Urinary bladder (tissue), 4 donors: Measurements from ENCODE around the gene C11orf68. TPM values are rescaled to one million over a fixed set of nuclear protein-coding genes. Genes with fewer than 3 reads are reported as not detected.

ENCODE experiments used
- DNase-seq: peaks from one replicate; pipeline ENCODE4 v3.0.0-alpha.2; 2015; ENCODE audit errors: extremely low spot score
- H3K27ac ChIP-seq: one replicate; pipeline ENCODE4 v1.5.1; 2013; ENCODE audit warnings: low read depth, mild to moderate bottlenecking, moderate library complexity
- H3K36me3 ChIP-seq: one replicate; pipeline ENCODE4 v1.6.1; 2013; ENCODE audit warnings: mild to moderate bottlenecking, moderate library complexity; ENCODE audit not compliant: insufficient read depth
- H3K4me1 ChIP-seq: one replicate; pipeline ENCODE4 v1.6.1; 2013; ENCODE audit warnings: mild to moderate bottlenecking, moderate library complexity; ENCODE audit not compliant: insufficient read depth
- H3K4me3 ChIP-seq: one replicate; pipeline ENCODE4 v1.5.1; 2013; ENCODE audit warnings: low read depth, low read length
- WGBS: extraction: QIAGEN DNeasy Blood & Tissue Kit; methylation state at CpG from one replicate; pipeline ENCODE4 v1.1.7; 2013; 5-methylcytosine and 5-hydroxymethylcytosine counted together
- polyA plus RNA-seq: library from polyadenylated mRNA; stranded (reverse); fragments of 200-250 nt; gene quantifications from one replicate; pipeline ENCODE4 v1.2.3, GENCODE V29; 2013
- total RNA-seq: library from RNA; depleted of rRNA; stranded (reverse); fragments of >200 nt; gene quantifications from one replicate; pipeline ENCODE4 v1.2.3, GENCODE V29; 2014
- donor health status: healthy with polysubstance abuse.
- donor health status: healthy.

C11orf68 gene
- total and polyA plus RNA-seq, 2 donors: 11.8 to 65.9 TPM

DNA sequence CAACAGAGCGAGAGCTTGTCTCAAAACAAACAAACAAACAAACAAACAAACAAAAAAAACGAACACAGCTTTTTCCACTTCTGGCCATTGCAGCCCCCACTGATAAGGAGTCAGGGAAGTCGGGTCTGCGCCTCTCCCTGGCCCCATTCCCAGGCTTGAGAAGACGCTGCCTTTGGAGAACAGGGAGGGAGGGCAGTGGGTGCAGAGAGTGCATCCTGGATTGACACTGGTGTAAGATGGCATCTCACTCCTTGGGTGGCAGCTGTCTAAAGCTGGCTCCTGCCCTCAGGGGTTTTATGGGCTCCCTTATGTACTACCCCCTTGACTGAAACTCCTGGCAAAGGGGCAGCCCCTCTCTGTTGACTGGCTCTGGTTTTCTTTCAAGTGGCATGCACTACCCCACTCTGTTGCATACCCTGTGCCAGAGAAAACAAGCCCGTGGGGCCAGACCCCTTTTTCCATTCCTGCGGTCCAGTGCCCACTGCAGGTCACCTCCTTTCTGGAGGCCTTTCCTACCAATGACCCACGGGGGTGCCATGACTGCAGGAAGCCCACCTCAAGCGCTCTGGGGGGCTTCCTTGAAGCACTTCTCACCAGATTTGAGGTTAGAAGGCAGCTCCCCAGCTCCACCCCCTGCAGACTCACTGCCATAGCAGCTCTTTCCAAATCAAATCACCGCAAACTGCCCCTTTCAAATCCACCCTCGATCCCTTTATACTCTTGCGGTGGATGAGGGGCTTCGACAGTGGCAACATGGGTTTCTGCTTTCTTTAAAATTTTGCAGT lies 13.1 kb upstream of the C11orf68 start:
- WGBS: 50% methylated on average over 13 of the region's 13 CpGs
- no peaks in the 10 kb centered on the region for H3K4me1 ChIP-seq

DNA sequence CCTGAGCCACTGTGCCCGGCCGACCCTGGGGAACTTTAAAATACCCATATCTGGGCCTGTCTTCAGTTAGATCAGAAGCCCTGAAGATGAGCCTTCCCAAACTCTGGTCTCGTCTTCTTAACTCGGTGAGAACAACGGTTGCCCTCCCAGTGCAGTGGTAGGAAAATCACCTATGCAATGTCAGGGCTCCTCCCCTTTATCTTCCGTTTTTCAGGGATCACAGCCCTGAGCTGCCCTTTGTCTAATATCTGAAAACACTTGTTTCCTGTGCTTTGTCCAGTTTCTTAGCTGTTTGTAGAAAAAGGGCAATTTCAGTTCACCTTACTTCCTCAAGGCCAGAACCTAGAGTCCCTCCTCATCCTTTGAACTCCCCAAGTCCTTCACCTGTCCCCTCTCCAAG lies 9.8 kb upstream of the C11orf68 start:
- Histone ChIP-seq H3K4me1 (no peaks in the 10 kb centered on the region), H3K27ac (no peak overlapping the region), H3K4me3 (no peak overlapping the region), H3K36me3 (no peaks in the 10 kb centered on the region)
- WGBS: 58% methylated on average over 6 of the region's 6 CpGs
- DNase-seq: no peak

More for the DNA sequence above, 13.1 kb upstream of the C11orf68 start:
- Histone ChIP-seq H3K36me3 (no peaks in the 10 kb centered on the region), H3K27ac (no peak overlapping the region), H3K4me3 (no peak overlapping the region)
- no peak for DNase-seq

DNA sequence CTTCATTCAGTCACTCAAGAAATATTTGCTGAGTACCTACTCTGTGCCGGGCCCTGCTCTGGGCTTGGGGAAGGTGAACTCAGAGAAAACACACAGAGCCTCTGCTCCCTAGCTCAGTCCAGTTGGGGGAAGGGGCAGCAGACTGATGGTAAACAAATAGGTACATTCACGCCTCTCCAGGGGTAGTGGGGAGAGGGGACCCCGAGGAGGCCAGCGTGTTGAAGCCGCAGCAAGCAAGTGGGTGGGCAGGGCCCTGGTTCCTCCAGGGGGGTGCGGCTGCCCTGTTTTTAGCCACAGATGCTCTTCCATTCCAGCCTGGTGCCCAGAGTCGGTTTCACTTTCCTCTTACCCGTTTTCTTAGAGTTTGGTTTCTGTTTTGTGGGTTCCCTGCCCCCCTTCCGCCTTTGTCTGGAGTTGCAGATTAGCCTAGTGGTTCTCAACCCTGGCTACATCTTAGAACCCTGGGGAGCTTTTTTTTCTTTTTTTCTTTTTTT lies 9.1 kb upstream of the C11orf68 start:
- H3K4me3 ChIP-seq: no peak overlapping the region
- DNase-seq: no peak
- 51% methylated on average over 9 of the region's 9 CpGs for WGBS

DNA sequence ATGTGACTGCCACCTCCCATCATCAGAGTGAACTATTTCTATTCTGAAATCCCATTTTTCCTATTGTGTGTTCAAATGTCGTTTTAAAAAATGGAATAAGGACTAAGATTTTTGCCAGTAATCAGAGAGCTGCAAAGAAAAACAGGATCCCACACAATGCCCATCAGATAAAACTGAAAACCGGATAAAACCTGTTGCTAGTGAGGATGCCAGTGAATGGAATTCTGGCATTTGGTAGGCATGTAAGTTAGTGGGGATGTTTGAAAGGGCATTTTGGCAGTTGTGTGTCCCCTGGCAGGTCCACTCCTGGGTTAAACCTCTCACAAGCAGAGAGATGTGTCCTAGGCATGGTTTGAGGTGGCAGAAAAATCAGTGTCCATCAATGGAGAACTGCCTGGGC lies 6.5 kb upstream of the C11orf68 start:
- no peak for DNase-seq
- 55% methylated on average over 2 of the region's 2 CpGs for WGBS
- Histone ChIP-seq H3K4me3 (no peak overlapping the region), H3K36me3 (no peaks in the 10 kb centered on the region), H3K4me1 (peaks cover under 1% of the 10 kb centered on the region), H3K27ac (no peak overlapping the region)

More for the DNA sequence above, 9.1 kb upstream of the C11orf68 start:
- no peaks in the 10 kb centered on the region for H3K4me1 ChIP-seq
- no peaks in the 10 kb centered on the region for H3K36me3 ChIP-seq
- H3K27ac ChIP-seq: no peak overlapping the region

DNA sequence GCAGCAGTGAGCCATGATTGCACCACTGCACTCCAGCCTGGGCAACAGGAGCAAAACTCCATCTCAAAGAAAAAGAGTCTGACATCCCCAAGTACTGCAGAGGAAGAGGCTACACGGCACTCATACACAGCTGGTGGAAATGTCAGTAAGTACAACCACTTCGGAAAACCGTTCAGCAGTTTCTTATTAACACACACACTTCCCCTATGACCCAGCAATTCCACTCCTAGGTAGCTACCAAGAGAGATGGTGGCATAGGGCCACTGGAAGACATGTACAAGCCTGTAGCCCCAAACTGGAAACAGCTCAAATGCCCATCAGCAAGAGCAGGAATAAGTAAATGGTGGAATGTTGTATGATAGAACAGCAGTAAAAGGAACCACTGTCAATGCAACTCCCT lies 3.7 kb upstream of the C11orf68 start:
- DNase-seq: no peak
- Histone ChIP-seq H3K4me1 (peaks cover 2% of the 10 kb centered on the region), H3K4me3 (no peak overlapping the region), H3K36me3 (no peaks in the 10 kb centered on the region), H3K27ac (no peak overlapping the region)
- WGBS: 84% methylated on average over 3 of the region's 3 CpGs

DNA sequence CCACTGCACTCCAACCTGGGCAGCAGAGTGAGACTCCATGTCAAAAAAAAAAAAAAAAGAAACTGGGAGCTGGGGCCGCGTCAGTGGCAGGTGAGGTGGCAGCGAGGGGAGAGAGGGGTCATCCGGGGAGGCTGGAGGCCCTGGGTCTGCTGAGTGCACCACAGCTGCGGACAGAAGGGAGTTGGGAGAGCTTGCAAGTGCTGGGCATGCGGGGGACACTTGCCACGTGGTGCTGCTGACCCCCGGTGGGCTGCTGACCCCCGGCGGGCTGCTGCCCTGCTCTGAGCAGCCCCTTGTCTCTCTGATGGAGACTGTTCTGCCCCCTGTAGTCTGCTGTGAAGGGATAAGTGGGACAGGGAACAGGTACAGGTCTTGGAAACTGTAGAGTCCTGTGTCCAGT lies 3.0 kb upstream of the C11orf68 start:
- Histone ChIP-seq H3K36me3 (no peaks in the 10 kb centered on the region), H3K4me1 (peaks cover 2% of the 10 kb centered on the region), H3K4me3 (no peak overlapping the region), H3K27ac (no peak overlapping the region)
- 93% methylated on average over 10 of the region's 10 CpGs for WGBS
- no peak for DNase-seq

DNA sequence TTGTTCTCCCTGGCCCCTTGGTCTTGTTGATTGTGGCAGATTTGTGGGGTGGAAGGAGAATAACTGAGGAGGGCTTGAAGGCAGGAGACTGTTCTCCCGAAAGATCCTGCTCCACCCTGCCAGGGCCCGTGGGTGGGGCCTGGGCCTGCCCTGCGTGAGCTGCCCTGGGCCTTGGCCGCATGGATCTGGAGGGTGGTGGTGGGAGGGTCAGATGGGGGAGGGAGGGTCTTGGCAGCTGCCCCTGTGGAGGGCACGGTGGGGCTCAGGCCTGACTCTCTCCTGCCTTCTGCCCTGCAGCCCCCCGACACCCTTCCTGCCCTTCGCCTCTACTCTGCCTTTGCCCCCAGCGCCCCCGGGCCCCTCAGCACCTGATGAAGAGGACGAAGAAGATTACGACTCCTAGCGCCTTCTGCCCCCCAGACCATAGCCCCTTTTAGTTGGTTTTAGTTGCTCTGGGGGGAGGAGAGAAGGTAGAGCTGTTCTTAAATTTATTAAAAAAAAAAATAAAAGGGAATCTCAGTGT lies 2.2 kb upstream of the C11orf68 start:
- no peak overlapping the region for H3K27ac ChIP-seq
- DNase-seq: no peak
- H3K4me3 ChIP-seq: no peak overlapping the region
- peaks cover 2% of the 10 kb centered on the region for H3K4me1 ChIP-seq
- 82% methylated on average over 12 of the region's 12 CpGs for WGBS
- no peaks in the 10 kb centered on the region for H3K36me3 ChIP-seq

DNA sequence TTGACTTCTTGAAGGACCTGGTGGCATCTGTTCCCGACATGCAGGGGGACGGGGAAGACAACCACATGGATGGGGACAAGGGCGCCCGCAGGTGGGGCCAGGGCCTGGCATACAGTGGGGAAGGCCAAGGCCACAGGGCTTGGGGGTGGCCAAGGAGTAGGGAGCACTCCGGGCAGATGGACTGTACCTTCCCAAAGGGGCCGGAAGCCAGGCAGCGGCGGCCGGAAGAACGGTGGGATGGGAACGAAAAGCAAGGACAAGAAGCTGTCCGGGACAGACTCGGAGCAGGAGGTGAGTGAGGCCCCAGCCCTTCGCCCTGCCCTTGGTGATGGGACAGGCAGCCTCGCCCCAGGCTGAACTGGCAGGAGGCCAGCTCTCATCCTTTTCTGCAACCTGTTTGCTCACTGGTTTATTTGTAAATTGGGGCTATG lies 1.5 kb upstream of the C11orf68 start:
- no peak overlapping the region for H3K27ac ChIP-seq
- 62% methylated on average over 15 of the region's 15 CpGs for WGBS
- H3K4me1 ChIP-seq: peaks cover 2% of the 10 kb centered on the region
- no peaks in the 10 kb centered on the region for H3K36me3 ChIP-seq
- no peak for DNase-seq
- H3K4me3 ChIP-seq: peak overlapping the region; percentile 86

DNA sequence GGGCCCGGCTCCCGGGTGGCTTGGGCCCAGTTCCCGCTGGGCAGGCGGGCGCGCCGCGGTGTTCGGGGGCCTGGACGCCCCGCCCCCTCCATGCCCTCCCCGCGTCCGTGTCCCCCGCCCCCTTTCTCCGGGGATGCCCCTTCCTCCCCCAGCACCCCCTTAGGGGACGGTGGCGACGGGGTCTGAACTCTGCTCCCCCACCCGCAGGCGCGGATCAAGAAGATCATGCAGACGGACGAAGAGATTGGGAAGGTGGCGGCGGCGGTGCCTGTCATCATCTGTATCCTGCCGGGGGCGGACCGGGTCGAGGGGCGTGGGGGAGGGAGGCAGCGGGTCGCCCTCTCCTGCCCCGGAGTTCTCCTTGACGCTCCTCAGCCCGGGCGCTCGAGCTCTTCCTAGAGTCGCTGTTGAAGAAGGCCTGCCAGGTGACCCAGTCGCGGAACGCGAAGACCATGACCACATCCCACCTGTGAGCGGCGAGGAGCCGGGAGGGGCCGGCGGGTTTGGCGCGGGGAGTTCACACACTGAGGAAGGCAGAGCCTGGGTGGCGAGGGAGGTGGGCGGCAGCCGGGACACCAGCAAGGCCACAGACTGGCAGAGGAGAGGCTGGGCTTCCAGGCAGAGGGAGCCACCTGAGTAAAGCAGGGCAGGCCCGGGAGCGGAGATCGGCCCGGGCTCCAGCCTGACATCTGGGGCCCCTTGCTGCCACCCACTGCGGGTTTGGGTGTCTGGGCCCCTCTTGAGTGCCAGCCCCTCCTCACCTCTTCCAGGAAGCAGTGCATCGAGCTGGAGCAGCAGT lies 910 bp upstream of the C11orf68 start:
- peaks cover 2% of the 10 kb centered on the region for H3K4me1 ChIP-seq
- H3K4me3 ChIP-seq: peak overlapping the region; percentile 86
- 1% methylated on average over 60 of the region's 60 CpGs for WGBS
- DNase-seq: no peak
- peak overlapping the region; percentile 69 for H3K27ac ChIP-seq
- no peaks in the 10 kb centered on the region for H3K36me3 ChIP-seq

DNA sequence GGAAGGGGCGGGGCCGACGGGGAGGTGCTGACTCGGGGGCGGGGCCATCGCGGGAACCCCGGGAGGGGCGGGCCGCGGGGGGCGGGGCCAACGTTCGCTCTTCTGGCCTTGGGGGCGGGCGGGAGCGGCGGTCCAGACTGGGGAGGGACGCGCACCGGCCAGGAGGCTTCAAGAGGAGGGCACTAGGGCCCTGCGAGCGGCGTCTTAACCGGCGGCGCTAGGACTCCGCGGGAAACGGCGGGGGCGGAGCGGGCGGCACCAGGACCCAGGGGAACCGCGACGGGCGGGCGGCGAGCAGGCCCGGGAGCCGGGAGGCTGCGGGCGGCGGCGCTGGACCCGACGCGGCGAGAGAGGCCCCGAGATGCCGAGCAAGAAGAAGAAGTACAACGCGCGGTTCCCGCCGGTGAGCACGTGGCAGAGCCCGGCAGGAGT lies 295 bp upstream of the C11orf68 start, which contains the start of gene DRAP1:
Gene DRAP1, plus strand, starts transcription at position 286 of the 432 bp plus-strand sequence. Its CDS starts 76 bp downstream, at position 362.
- peak within 1 kb of the TSS; percentile 94 for H3K27ac ChIP-seq
- H3K4me3 ChIP-seq: peak within 1 kb of the TSS; percentile 86
- peaks cover 2% of the 10 kb centered on the region for H3K4me1 ChIP-seq
- WGBS: 1% methylated on average over 59 of the region's 59 CpGs
- H3K36me3 ChIP-seq: no peaks in the 10 kb centered on the region
- peak; percentile 92 for DNase-seq

DNA sequence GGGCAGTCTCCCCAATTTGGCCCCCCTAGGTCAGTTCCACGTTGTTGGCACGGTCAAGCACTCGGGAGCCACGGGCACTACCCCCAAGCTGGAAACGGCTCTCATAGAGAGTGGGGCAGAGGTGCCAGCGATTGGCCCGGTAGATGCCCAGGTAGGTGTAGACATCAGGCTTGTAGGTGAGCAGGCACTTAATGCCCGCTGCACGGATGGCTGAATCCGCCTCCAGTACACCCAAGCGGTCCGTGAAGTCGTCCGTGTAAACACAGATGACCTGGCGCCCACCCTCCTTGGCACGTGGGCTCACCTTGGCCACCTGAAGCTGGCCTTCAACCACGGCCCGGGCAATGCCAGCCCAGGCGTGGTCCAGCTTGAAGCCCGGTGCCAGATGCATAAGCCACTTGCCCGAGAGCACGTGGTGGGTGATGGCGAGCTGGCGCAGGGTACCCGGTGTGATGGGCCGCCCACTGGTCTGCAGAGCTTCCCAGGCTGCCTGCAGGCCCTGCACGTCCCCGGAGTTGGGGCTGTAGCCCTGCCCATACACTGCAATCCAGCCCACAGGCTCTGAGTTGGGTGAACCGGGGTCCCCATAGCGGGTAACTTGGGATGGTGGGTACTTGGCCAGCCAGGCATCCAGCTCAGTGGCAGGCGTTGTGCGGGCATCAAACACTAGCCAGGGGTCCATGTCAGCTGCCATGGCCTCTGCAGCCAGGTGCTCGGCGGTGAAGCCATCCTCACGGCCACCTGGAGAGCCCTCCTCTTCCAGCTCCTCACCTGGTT lies 1.2 kb downstream of the C11orf68 start:
- Histone ChIP-seq H3K36me3 (no peaks in the 10 kb centered on the region), H3K4me1 (peaks cover 2% of the 10 kb centered on the region), H3K4me3 (peak overlapping the region; percentile 74), H3K27ac (peak overlapping the region; percentile 94)
- DNase-seq: no peak
- 77% methylated on average over 35 of the region's 35 CpGs for WGBS

DNA sequence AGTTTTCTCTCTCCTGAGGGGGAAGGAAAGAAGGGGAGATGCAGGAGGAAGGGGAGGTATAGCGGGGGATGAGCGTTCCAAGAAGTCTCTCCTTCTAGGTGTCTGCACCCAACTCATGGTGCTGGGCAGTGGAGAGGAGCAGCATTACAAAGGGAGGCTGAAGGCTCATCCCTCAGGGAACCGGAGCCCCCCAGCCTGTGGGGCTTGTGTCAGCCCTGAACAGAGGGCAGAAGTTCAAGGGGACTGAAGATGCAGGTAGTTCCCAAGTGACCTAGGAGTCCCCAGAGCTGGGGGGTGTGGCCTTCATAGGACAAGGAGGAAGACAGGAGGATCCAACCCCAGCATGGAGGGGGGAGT lies 1.8 kb downstream of the C11orf68 start:
- no peak for DNase-seq
- no peaks in the 10 kb centered on the region for H3K36me3 ChIP-seq
- peaks cover 2% of the 10 kb centered on the region for H3K4me1 ChIP-seq
- no peak overlapping the region for H3K4me3 ChIP-seq
- H3K27ac ChIP-seq: no peak overlapping the region
- WGBS: 87% methylated on average over 3 of the region's 3 CpGs

DNA sequence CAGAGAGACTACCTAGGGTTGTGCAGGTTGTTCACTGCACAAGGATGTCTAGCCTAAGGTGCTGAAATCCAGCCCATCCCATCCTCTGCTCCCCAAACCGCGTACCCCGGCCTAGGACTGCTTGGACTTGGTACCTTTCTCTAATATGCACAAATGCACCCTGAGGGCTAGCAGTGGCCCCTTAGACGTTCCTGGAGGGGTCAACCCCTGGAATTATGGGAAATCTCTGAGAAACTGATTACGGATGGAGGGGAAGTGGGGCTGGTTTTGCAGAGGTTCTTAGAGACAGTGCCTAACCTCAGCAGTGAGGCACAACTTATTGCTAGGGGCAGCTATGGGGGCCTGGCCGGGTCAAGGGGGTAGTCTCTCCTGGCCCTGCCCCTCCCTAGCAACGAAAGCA lies 2.5 kb downstream of the C11orf68 start:
- Histone ChIP-seq H3K4me3 (no peak overlapping the region), H3K36me3 (no peaks in the 10 kb centered on the region), H3K4me1 (peaks cover 2% of the 10 kb centered on the region), H3K27ac (peak overlapping the region; percentile 33)
- no peak for DNase-seq
- 67% methylated on average over 7 of the region's 7 CpGs for WGBS
